Activated gamma-delta T cell (primary cell): Measurements from ENCODE around the gene ADGRB2.

Experiments used
- DNase-seq: peaks from one replicate; lab custom pipeline; 2025; lab: John Stamatoyannopoulos, UW

The ADGRB2 gene

GRCh38 chr1:31679091-31679490 is 85.0 kb downstream of the ADGRB2 start:
- no peak for DNase-seq

- no peak for DNase-seq
Observed at GRCh38 chr1:31678681-31679080, 85.5 kb downstream of the ADGRB2 start.

GRCh38 chr1:31677949-31678348 is 86.2 kb downstream of the ADGRB2 start:
- DNase-seq = no peak

GRCh38 chr1:31677401-31677800 is 86.7 kb downstream of the ADGRB2 start:
- no peak for DNase-seq
